DOHH2 (cell line): ENCODE measurements around the gene NHERF1.

Source experiments
- H3F3A ChIP-seq: fragments of 200-600 bp; sonication (generic), shearing (Covaris generic); 2 replicates; pipeline ENCODE4 v1.6.0; 2016; ENCODE audit warnings: antibody characterized with exemption, mild to moderate bottlenecking; ENCODE audit not compliant: control insufficient read depth, insufficient read depth
- H3K27ac ChIP-seq: fragments of 200-600 bp; sonication (generic); 2 replicates; pipeline ENCODE4 v1.5.1; 2014; ENCODE audit warnings: low read depth, mild to moderate bottlenecking, low read length, moderate library complexity
- H3K27me3 ChIP-seq: fragments of 200-600 bp; sonication (generic); 2 replicates; pipeline ENCODE4 v1.6.1; 2014; ENCODE audit warnings: mild to moderate bottlenecking, low read length, mixed read lengths; ENCODE audit not compliant: control insufficient read depth
- H3K36me3 ChIP-seq: fragments of 200-600 bp; sonication (generic); 2 replicates; pipeline ENCODE4 v1.6.1; 2014; ENCODE audit warnings: mild to moderate bottlenecking, low read length, moderate library complexity, mixed read lengths; ENCODE audit not compliant: control insufficient read depth
- H3K4me1 ChIP-seq: fragments of 200-600 bp; sonication (generic); 2 replicates; pipeline ENCODE4 v1.6.1; 2014; ENCODE audit warnings: mild to moderate bottlenecking, low read length, mixed read lengths; ENCODE audit not compliant: control insufficient read depth
- H3K4me2 ChIP-seq: fragments of 200-600 bp; sonication (generic); 2 replicates; pipeline ENCODE4 v1.6.0; 2014; ENCODE audit warnings: mild to moderate bottlenecking, low read length, moderate library complexity
- H3K4me3 ChIP-seq: fragments of 200-600 bp; sonication (generic); 2 replicates; pipeline ENCODE4 v1.5.1; 2014; ENCODE audit warnings: mild to moderate bottlenecking, low read length, mixed read lengths
- H3K79me2 ChIP-seq: fragments of 200-600 bp; sonication (generic); 2 replicates; pipeline ENCODE4 v1.6.1; 2014; ENCODE audit warnings: mild to moderate bottlenecking, low read length, mixed read lengths; ENCODE audit not compliant: control insufficient read depth
- H3K9me2 ChIP-seq: fragments of 200-600 bp; sonication (generic); replicated peaks from 2 replicates; pipeline ENCODE4 v1.6.1; 2014; ENCODE audit warnings: mild to moderate bottlenecking, low read length, mixed read lengths; ENCODE audit not compliant: control insufficient read depth
- H3K9me3 ChIP-seq: fragments of 200-600 bp; sonication (generic); 2 replicates; pipeline ENCODE4 v1.6.1; 2014; ENCODE audit warnings: antibody characterized with exemption, low read length, mixed read lengths; ENCODE audit not compliant: control insufficient read depth, insufficient read depth
- H4K20me1 ChIP-seq: fragments of 200-600 bp; sonication (generic); 2 replicates; pipeline ENCODE4 v1.6.0; 2014; ENCODE audit warnings: low read depth, mild to moderate bottlenecking, antibody characterized with exemption, low read length, moderate library complexity; ENCODE audit not compliant: control insufficient read depth, insufficient read depth
- CTCF ChIP-seq: fragments of 200-600 bp; sonication (generic); IDR thresholded peaks from one replicate; pipeline ENCODE4 v1.5.1; 2014; ENCODE audit warnings: antibody characterized with exemption, mild to moderate bottlenecking, low read depth, low read length; ENCODE audit not compliant: poor library complexity, severe bottlenecking
- EZH2phosphoT487 ChIP-seq: fragments of 200-600 bp; sonication (generic); IDR thresholded peaks from 2 replicates; pipeline ENCODE4 v1.6.1; 2017; ENCODE audit warnings: borderline replicate concordance, mild to moderate bottlenecking, antibody characterized with exemption, low read length, moderate library complexity, mixed read lengths

The NHERF1 gene

GRCh38 chr17:74805591-74805991 is 57.2 kb downstream of the NHERF1 start:
- Histone ChIP-seq H3F3A (no peaks in the 10 kb centered on the region), H4K20me1 (no peaks in the 10 kb centered on the region), H3K27ac (no peak overlapping the region), H3K36me3 (no peaks in the 10 kb centered on the region), H3K4me3 (no peak overlapping the region), H3K9me3 (no peaks in the 10 kb centered on the region), H3K4me2 (no peak overlapping the region), H3K27me3 (no peaks in the 10 kb centered on the region), H3K9me2 (no peaks in the 10 kb centered on the region), H3K79me2 (no peaks in the 10 kb centered on the region), H3K4me1 (no peaks in the 10 kb centered on the region)
- no peak for TF ChIP-seq EZH2phosphoT487
- no peak for TF ChIP-seq CTCF

- Histone ChIP-seq H4K20me1 (no peaks in the 10 kb centered on the region), H3K4me3 (no peak overlapping the region)
- no peak for TF ChIP-seq EZH2phosphoT487
Measured at GRCh38 chr17:74806334-74806733, 57.9 kb downstream of the NHERF1 start.

GRCh38 chr17:74807441-74807840 is 59.0 kb downstream of the NHERF1 start:
- no peak overlapping the region for H3K27ac ChIP-seq
- no peaks in the 10 kb centered on the region for H3K36me3 ChIP-seq
- H3K4me1 ChIP-seq: no peaks in the 10 kb centered on the region
- H3K9me2 ChIP-seq: no peaks in the 10 kb centered on the region
- H3K79me2 ChIP-seq: no peaks in the 10 kb centered on the region
- no peaks in the 10 kb centered on the region for H4K20me1 ChIP-seq
- no peaks in the 10 kb centered on the region for H3K27me3 ChIP-seq
- no peak for TF ChIP-seq EZH2phosphoT487
- TF ChIP-seq CTCF: no peak
- no peaks in the 10 kb centered on the region for H3K9me3 ChIP-seq
- no peak overlapping the region for H3K4me2 ChIP-seq
- no peaks in the 10 kb centered on the region for H3F3A ChIP-seq
- no peak overlapping the region for H3K4me3 ChIP-seq

More at GRCh38 chr17:74806334-74806733, 57.9 kb downstream of the NHERF1 start:
- Histone ChIP-seq H3K9me3 (no peaks in the 10 kb centered on the region), H3K27me3 (no peaks in the 10 kb centered on the region), H3K4me1 (no peaks in the 10 kb centered on the region), H3K9me2 (no peaks in the 10 kb centered on the region), H3K79me2 (no peaks in the 10 kb centered on the region), H3F3A (no peaks in the 10 kb centered on the region), H3K27ac (no peak overlapping the region), H3K4me2 (no peak overlapping the region), H3K36me3 (no peaks in the 10 kb centered on the region)

- Histone ChIP-seq H3K4me1 (no peaks in the 10 kb centered on the region), H3K79me2 (no peaks in the 10 kb centered on the region), H3K4me2 (no peak overlapping the region), H3K27me3 (no peaks in the 10 kb centered on the region), H4K20me1 (no peaks in the 10 kb centered on the region), H3K9me3 (no peaks in the 10 kb centered on the region), H3K27ac (no peak overlapping the region), H3K9me2 (no peaks in the 10 kb centered on the region), H3K4me3 (no peak overlapping the region), H3F3A (no peaks in the 10 kb centered on the region), H3K36me3 (no peaks in the 10 kb centered on the region)
- TF ChIP-seq CTCF (no peak), EZH2phosphoT487 (no peak)
Measured at GRCh38 chr17:74807925-74808324, 59.5 kb downstream of the NHERF1 start.
